Liver (tissue), 9 donors: Measurements from ENCODE around the gene C4B. TPM values are rescaled to one million over a fixed set of nuclear protein-coding genes. Genes with fewer than 3 reads are reported as not detected.
"Not testable (repeated sequence)": the region's sequence is repeated elsewhere in the genome, so short reads cannot be mapped to it uniquely, and the experiment has no call there.

Experiments used
- DNase-seq: peaks from one replicate; pipeline ENCODE4 v3.0.0-alpha.2; 2017; ENCODE audit warnings: low spot score
- H3K27ac ChIP-seq, 2 donors: one replicate each; pipeline ENCODE4 v1.7.0; 2013; ENCODE audit warnings: inconsistent platforms in 2 of 2, low read length in 2 of 2, control low read depth in 1 of 2, low read depth in 1 of 2, mild to moderate bottlenecking in 1 of 2
- H3K27me3 ChIP-seq, 4 donors: one replicate each; pipeline versions ENCODE4 v1.6.1 to v1.7.0; 2013; ENCODE audit warnings: low read length in 3 of 4, inconsistent platforms in 1 of 4, mild to moderate bottlenecking in 1 of 4, moderate library complexity in 1 of 4; ENCODE audit not compliant: control insufficient read depth in 4 of 4, insufficient read depth in 4 of 4
- H3K36me3 ChIP-seq, 4 donors: one replicate each; pipeline versions ENCODE4 v1.6.1 to v1.7.0; 2013; ENCODE audit warnings: low read length in 3 of 4, mild to moderate bottlenecking in 3 of 4, low read depth in 1 of 4, moderate library complexity in 1 of 4; ENCODE audit not compliant: control insufficient read depth in 4 of 4, insufficient read depth in 3 of 4
- H3K4me1 ChIP-seq, 4 donors: one replicate each; pipeline versions ENCODE4 v1.6.1 to v1.7.0; 2013; ENCODE audit warnings: low read length in 3 of 4, mild to moderate bottlenecking in 3 of 4, moderate library complexity in 1 of 4; ENCODE audit not compliant: control insufficient read depth in 4 of 4, insufficient read depth in 4 of 4
- H3K4me3 ChIP-seq, 3 donors: one replicate each; pipeline versions ENCODE4 v1.6.1 to v1.7.0; 2013; ENCODE audit warnings: low read length in 3 of 3, control low read depth in 1 of 3, low read depth in 1 of 3, mild to moderate bottlenecking in 1 of 3
- H3K9ac ChIP-seq, 2 donors: one replicate each; pipeline ENCODE4 v1.7.0; 2013; ENCODE audit warnings: low read length in 2 of 2, mild to moderate bottlenecking in 2 of 2, moderate library complexity in 2 of 2, control low read depth in 1 of 2, low read depth in 1 of 2
- H3K9me3 ChIP-seq, 4 donors: one replicate each; pipeline versions ENCODE4 v1.6.1 to v1.7.0; 2013; ENCODE audit warnings: low read length in 3 of 4; ENCODE audit not compliant: control insufficient read depth in 4 of 4
- ATF3 ChIP-seq: IDR thresholded peaks from 2 replicates; pipeline ENCODE4 v1.6.1; 2016; ENCODE audit warnings: antibody characterized with exemption
- FOXA2 ChIP-seq: IDR thresholded peaks from 2 replicates; pipeline ENCODE4 v1.6.1; 2016; ENCODE audit warnings: antibody characterized with exemption
- GABPA ChIP-seq, 2 donors: IDR thresholded peaks in 1 of 2; conservative IDR thresholded peaks in 1 of 2; 2 replicates each; pipeline ENCODE4 v1.6.1; 2016; ENCODE audit warnings: antibody characterized with exemption in 2 of 2, mild to moderate bottlenecking in 1 of 2, moderate library complexity in 1 of 2
- HNF4A ChIP-seq, 2 donors: conservative IDR thresholded peaks; 2 replicates each; pipeline ENCODE4 v1.6.1; 2016; ENCODE audit warnings: antibody characterized with exemption in 2 of 2, mild to moderate bottlenecking in 2 of 2
- HNF4G ChIP-seq: IDR thresholded peaks from 2 replicates; pipeline ENCODE4 v1.6.1; 2016; ENCODE audit warnings: antibody characterized with exemption
- JUND ChIP-seq, 2 donors: IDR thresholded peaks; 2 replicates each; pipeline ENCODE4 v1.6.1; 2016; ENCODE audit warnings: antibody characterized with exemption in 2 of 2
- RAD21 ChIP-seq, 2 donors: IDR thresholded peaks; 2 replicates each; pipeline ENCODE4 v1.6.1; 2016; ENCODE audit warnings: antibody characterized with exemption in 2 of 2, mild to moderate bottlenecking in 2 of 2
- REST ChIP-seq: IDR thresholded peaks from 2 replicates; pipeline ENCODE4 v1.6.1; 2016; ENCODE audit warnings: antibody characterized with exemption, mild to moderate bottlenecking
- WGBS: extraction: QIAGEN DNeasy Blood & Tissue Kit; methylation state at CpG from one replicate; pipeline ENCODE4 v1.1.7; 2013; 5-methylcytosine and 5-hydroxymethylcytosine counted together
- polyA plus RNA-seq, 2 donors: library from polyadenylated mRNA; stranded (reverse) in 1 of 2; unstranded in 1 of 2; fragments of 200-250 nt in 1 of 2; fragments of >200 nt in 1 of 2; fragmentation: Nextera tagmentation in 1 of 2; extraction: Ambion mirVana in 1 of 2; gene quantifications; one replicate each; pipeline versions ENCODE4 v1.2.1 to v1.2.3, GENCODE V29; 2013 to 2015
- total RNA-seq, 2 donors: library from RNA; depleted of rRNA; stranded (reverse); fragments of >200 nt; gene quantifications; one replicate each; pipeline ENCODE4 v1.2.3, GENCODE V29; 2014
- donor health status: healthy.
- donor health status: healthy.
- donor health status: healthy.
- donor health status: healthy.
- donor health status: healthy.

The C4B gene
- total and polyA plus RNA-seq, 4 donors: 666 to 3,560 (median 1,406) TPM

GRCh38 chr6:32064706-32065105 lies 50.1 kb downstream of the C4B start:
- H3K36me3 ChIP-seq: no peaks in the 10 kb centered on the region
- DNase-seq: no peak
- H3K27ac ChIP-seq: no peak overlapping the region
- no peak for TF ChIP-seq FOXA2
- no peak for TF ChIP-seq REST
- TF ChIP-seq HNF4G: no peak
- no peak for TF ChIP-seq RAD21 (IDR thresholded peaks at IDR 0.05)
- no peak for TF ChIP-seq HNF4A (conservative IDR thresholded peaks at IDR 0.05)
- no peak for TF ChIP-seq JUND (IDR thresholded peaks at IDR 0.05)
- no peak for TF ChIP-seq GABPA (IDR thresholded peaks at IDR 0.05 in 1 of 2, conservative IDR thresholded peaks at IDR 0.05 in 1 of 2)
- H3K9me3 ChIP-seq: no peaks in the 10 kb centered on the region
- no peak overlapping the region for H3K4me3 ChIP-seq
- 93% methylated on average over 14 of the region's 14 CpGs for WGBS
- H3K27me3 ChIP-seq: no peaks in the 10 kb centered on the region
- no peaks in the 10 kb centered on the region for H3K4me1 ChIP-seq
- H3K9ac ChIP-seq: no peak overlapping the region

- H3K9me3 ChIP-seq, DNase-seq, H3K36me3 ChIP-seq: not testable (repeated sequence)
Observed at GRCh38 chr6:32067521-32067920, 52.9 kb downstream of the C4B start.

GRCh38 chr6:32068315-32068714 lies 53.7 kb downstream of the C4B start:
- DNase-seq, H3K9ac ChIP-seq, H3K36me3 ChIP-seq, H3K4me1 ChIP-seq, H3K27me3 ChIP-seq, H3K27ac ChIP-seq, H3K9me3 ChIP-seq, H3K4me3 ChIP-seq: not testable (repeated sequence)
- WGBS: 92% methylated on average over 13 of the region's 13 CpGs

More at GRCh38 chr6:32067521-32067920, 52.9 kb downstream of the C4B start:
- H3K27ac ChIP-seq, H3K4me3 ChIP-seq, H3K9ac ChIP-seq, H3K27me3 ChIP-seq, H3K4me1 ChIP-seq: not testable (repeated sequence)
- WGBS: 95% methylated on average over 19 of the region's 19 CpGs

GRCh38 chr6:32068867-32069266 lies 54.3 kb downstream of the C4B start:
- no peaks in the 10 kb centered on the region for H3K36me3 ChIP-seq
- H3K9me3 ChIP-seq: no peaks in the 10 kb centered on the region
- WGBS: 91% methylated on average over 14 of the region's 14 CpGs
- H3K27ac ChIP-seq: no peak overlapping the region
- no peak overlapping the region for H3K9ac ChIP-seq
- H3K27me3 ChIP-seq: no peaks in the 10 kb centered on the region
- no peaks in the 10 kb centered on the region for H3K4me1 ChIP-seq
- DNase-seq: no peak
- no peak for TF ChIP-seq ATF3
- no peak overlapping the region for H3K4me3 ChIP-seq
